HFFc6 (cell line): Measurements from ENCODE around the gene FN3K. TPM values are rescaled to one million over a fixed set of nuclear protein-coding genes. Genes with fewer than 3 reads are reported as not detected.

Source experiments
- DNase-seq: peaks from one replicate; pipeline ENCODE4 v3.0.0-alpha.2; 2018
- H3K27ac Mint-ChIP-seq: 2 replicates; pipeline ENCODE4 v1.8.0; 2020; ENCODE audit warnings: mild to moderate bottlenecking, mixed read lengths
- H3K27me3 Mint-ChIP-seq: 2 replicates; pipeline ENCODE4 v1.8.0; 2021; ENCODE audit warnings: mild to moderate bottlenecking, moderate library complexity, mixed read lengths; ENCODE audit not compliant: insufficient read depth
- H3K36me3 Mint-ChIP-seq: 2 replicates; pipeline ENCODE4 v1.8.0; 2021; ENCODE audit warnings: low read depth, mixed read lengths
- H3K4me1 Mint-ChIP-seq: 2 replicates; pipeline ENCODE4 v1.8.0; 2020; ENCODE audit warnings: low read depth, mixed read lengths
- H3K4me3 Mint-ChIP-seq: 2 replicates; pipeline ENCODE4 v1.8.0; 2020; ENCODE audit warnings: mild to moderate bottlenecking, moderate library complexity, mixed read lengths
- H3K9me3 Mint-ChIP-seq: 2 replicates; pipeline ENCODE4 v1.8.0; 2020; ENCODE audit warnings: mild to moderate bottlenecking, mixed read lengths
- total RNA-seq, 6 experiments: library from RNA; stranded (reverse); fragmentation: NEBNext Ultra II Directional; extraction: Animal tissue kit (Norgen Biotek cat#: 25700); gene quantifications; 2 replicates in 1 of 6; 3 replicates in 5 of 6; pipeline ENCODE4 v1.2.3, GENCODE V29; 2021
- TF ChIP-seq, protein P1 (sequence below): fragments of 200-600 bp; sonication (generic); IDR thresholded peaks from 2 replicates; pipeline ENCODE4 v1.5.0; 2021; ENCODE audit warnings: antibody characterized with exemption, mild to moderate bottlenecking

FN3K gene
- total RNA-seq, 6 experiments from 2014 or later = 0.96 to 2.9 (median 1.6) TPM

GRCh38 chr17:82750241-82750908 is 15.0 kb downstream of the FN3K start:
- Mint-ChIP-seq H3K27ac (no peak overlapping the region), H3K4me1 (peaks cover 21% of the 10 kb centered on the region), H3K27me3 (peaks cover 2% of the 10 kb centered on the region; the same call in 1 of the 2 replicates), H3K9me3 (peaks cover 5% of the 10 kb centered on the region), H3K36me3 (peaks cover 5% of the 10 kb centered on the region; the same call in 1 of the 2 replicates), H3K4me3 (no peak overlapping the region; the same call in 1 of the 2 replicates)
- TF ChIP-seq, protein P1, sequence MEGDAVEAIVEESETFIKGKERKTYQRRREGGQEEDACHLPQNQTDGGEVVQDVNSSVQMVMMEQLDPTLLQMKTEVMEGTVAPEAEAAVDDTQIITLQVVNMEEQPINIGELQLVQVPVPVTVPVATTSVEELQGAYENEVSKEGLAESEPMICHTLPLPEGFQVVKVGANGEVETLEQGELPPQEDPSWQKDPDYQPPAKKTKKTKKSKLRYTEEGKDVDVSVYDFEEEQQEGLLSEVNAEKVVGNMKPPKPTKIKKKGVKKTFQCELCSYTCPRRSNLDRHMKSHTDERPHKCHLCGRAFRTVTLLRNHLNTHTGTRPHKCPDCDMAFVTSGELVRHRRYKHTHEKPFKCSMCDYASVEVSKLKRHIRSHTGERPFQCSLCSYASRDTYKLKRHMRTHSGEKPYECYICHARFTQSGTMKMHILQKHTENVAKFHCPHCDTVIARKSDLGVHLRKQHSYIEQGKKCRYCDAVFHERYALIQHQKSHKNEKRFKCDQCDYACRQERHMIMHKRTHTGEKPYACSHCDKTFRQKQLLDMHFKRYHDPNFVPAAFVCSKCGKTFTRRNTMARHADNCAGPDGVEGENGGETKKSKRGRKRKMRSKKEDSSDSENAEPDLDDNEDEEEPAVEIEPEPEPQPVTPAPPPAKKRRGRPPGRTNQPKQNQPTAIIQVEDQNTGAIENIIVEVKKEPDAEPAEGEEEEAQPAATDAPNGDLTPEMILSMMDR = no peak
- no peak for DNase-seq

- no peaks in the 10 kb centered on the region; the same call in 1 of the 2 replicates for H3K27me3 Mint-ChIP-seq
- H3K9me3 Mint-ChIP-seq = peaks cover 3% of the 10 kb centered on the region
- H3K4me3 Mint-ChIP-seq = no peak overlapping the region
- TF ChIP-seq, protein P1 = no peak
- H3K36me3 Mint-ChIP-seq = peaks cover 5% of the 10 kb centered on the region; the same call in 1 of the 2 replicates
- peaks cover 21% of the 10 kb centered on the region for H3K4me1 Mint-ChIP-seq
- no peak overlapping the region for H3K27ac Mint-ChIP-seq
- no peak for DNase-seq
These were observed 15.8 kb downstream of the FN3K start for GRCh38 chr17:82751171-82751570.

DNA sequence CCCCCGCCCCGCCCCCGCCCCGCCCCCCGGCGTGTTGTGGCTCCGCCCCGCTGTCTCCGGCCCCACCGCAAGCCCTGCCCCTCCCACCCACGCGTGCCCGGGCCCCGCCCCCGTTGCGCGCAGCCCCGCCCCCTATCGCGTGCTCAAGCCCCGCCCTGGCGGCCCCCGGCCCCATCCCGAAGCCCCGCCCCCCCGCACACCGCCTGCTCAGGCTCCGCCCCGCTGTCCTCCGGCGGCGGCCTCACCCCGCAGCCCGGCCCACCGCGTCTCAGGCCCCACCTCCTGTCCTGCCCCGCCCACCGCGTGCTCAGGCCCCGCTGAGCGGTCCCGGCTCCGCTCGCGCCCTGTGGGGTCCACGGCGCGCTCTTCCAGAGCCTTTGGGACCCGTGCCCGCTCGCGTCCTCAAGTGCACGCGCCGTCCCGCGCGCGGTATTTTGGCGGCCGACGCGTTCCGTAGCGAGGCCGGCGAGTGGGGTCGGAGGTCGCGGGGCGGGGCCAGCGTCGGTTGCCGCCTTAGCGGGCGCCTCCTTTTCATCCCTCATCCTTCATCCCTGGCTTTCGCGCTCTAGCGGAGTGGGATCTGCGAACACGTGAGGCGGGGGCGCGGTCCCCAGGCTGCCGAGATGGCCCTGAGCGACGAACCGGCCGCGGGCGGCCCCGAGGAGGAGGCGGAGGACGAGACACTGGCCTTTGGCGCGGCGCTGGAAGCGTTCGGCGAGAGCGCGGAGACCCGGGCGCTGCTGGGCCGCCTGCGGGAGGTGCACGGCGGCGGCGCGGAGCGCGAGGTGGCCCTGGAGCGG is 16.4 kb downstream of the FN3K start, which contains the start of gene TBCD:
TSS of gene TBCD (plus strand) at position 495 of the 800 bp plus-strand sequence. CDS start at position 624, 129 bp downstream.
- Mint-ChIP-seq H3K27ac (peak within 1 kb of the TSS; percentile 40; the same call in 1 of the 2 replicates), H3K9me3 (no peaks in the 10 kb centered on the region), H3K36me3 (peaks cover 5% of the 10 kb centered on the region; the same call in 1 of the 2 replicates), H3K4me1 (peaks cover 21% of the 10 kb centered on the region), H3K4me3 (peak within 1 kb of the TSS; percentile 92), H3K27me3 (no peaks in the 10 kb centered on the region; the same call in 1 of the 2 replicates)
- peak; percentile 69 for DNase-seq
- TF ChIP-seq, protein P1 = no peak

DNA sequence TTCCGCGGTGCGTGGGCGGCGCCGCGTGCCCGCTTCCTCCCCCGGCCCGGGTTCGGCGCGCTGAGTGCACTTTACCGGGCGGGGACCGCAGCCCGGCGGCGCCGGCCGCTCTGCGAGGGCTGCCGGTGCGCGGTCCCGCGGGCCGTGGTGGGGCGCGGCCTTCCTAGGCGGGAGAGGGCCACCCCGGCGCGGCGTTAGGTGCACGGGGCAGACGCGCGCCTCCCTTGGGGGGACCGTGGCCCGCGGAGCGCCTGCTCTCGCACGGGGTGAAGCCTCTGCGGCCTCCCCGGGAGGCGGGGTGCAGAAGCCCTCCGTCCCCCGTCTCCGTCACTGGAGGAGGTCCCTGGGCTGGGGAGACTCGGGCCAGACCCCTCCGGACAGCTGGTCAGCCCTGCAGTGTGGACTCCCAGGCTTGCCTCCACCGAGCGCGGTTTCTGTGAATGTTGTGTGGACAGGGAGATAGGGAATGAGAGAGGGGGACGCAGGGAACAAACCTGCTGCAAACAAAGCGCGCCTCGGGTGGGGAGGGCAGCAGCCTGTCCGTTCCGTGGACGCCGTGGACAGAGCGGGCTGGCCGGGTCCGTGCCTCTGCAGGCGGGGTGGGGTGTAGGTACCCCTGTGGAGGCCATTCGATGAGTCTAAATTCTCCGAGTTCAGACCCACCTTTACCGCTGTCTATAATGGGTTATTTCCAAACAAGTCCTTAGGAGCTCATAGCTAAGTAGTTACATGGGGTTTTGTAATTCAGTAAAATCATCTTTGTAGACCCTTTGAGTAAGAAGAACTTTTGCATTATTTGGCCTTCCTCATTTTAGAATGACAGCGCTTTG is 17.2 kb downstream of the FN3K start:
- TF ChIP-seq, protein P1 = no peak
- H3K4me1 Mint-ChIP-seq = peaks cover 21% of the 10 kb centered on the region
- DNase-seq = no peak
- peak overlapping the region; percentile 92 for H3K4me3 Mint-ChIP-seq
- no peaks in the 10 kb centered on the region; the same call in 1 of the 2 replicates for H3K27me3 Mint-ChIP-seq
- peak overlapping the region; percentile 40; the same call in 1 of the 2 replicates for H3K27ac Mint-ChIP-seq
- H3K36me3 Mint-ChIP-seq = peaks cover 5% of the 10 kb centered on the region; the same call in 1 of the 2 replicates
- H3K9me3 Mint-ChIP-seq = no peaks in the 10 kb centered on the region

DNA sequence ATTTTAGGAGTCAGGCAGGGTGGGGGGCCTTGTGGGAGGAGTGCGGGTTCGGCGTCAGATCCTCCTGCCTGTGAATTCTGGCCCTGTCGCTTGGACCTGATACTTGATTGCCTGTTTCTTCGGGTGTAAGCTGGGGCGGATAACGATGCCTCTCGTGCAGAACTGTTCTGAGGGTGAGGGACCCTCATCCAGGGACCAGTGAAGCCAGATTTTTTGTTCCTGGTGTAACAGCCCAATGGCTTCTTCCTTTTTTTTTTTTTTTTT is 17.7 kb downstream of the FN3K start:
- Mint-ChIP-seq H3K9me3 (no peaks in the 10 kb centered on the region), H3K27me3 (no peaks in the 10 kb centered on the region; the same call in 1 of the 2 replicates), H3K36me3 (peaks cover 5% of the 10 kb centered on the region; the same call in 1 of the 2 replicates), H3K4me1 (peaks cover 21% of the 10 kb centered on the region), H3K4me3 (peak overlapping the region; percentile 92), H3K27ac (no peak overlapping the region)
- no peak for DNase-seq
- TF ChIP-seq, protein P1 = no peak
